ENCODE results near the gene ITGAX.

ITGAX gene

GRCh38 chr16:31351246-31351941 lies 3.6 kb upstream of the ITGAX start:
- Histone ChIP-seq H3K36me3 (ENCODE audit: control insufficient read depth in 1 of 2, insufficient read depth in 2 of 2, low read length in 2 of 2) (no peaks in the 10 kb centered on the region), H3K27ac (ENCODE audit: low read length) (peak overlapping the region; percentile 67), H3K27me3 (ENCODE audit: low read depth, low read length) (no peaks in the 10 kb centered on the region), H3K4me1 (ENCODE audit: control insufficient read depth in 1 of 2, insufficient read depth in 2 of 2, low read length in 2 of 2) (no peaks in the 10 kb centered on the region), H3K9me3 (ENCODE audit: control insufficient read depth in 1 of 2, low read length in 2 of 2) (no peaks in the 10 kb centered on the region), H3K4me3 (ENCODE audit: low read depth in 1 of 2, low read length in 2 of 2) (no peak overlapping the region)

- Histone ChIP-seq H3K9me3 (ENCODE audit: control insufficient read depth in 1 of 2, low read length in 2 of 2) (no peaks in the 10 kb centered on the region), H3K27ac (ENCODE audit: low read length) (peak overlapping the region; percentile 67), H3K36me3 (ENCODE audit: control insufficient read depth in 1 of 2, insufficient read depth in 2 of 2, low read length in 2 of 2) (no peaks in the 10 kb centered on the region), H3K27me3 (ENCODE audit: low read depth, low read length) (no peaks in the 10 kb centered on the region), H3K4me1 (ENCODE audit: control insufficient read depth in 1 of 2, insufficient read depth in 2 of 2, low read length in 2 of 2) (no peaks in the 10 kb centered on the region), H3K4me3 (ENCODE audit: low read depth in 1 of 2, low read length in 2 of 2) (no peak overlapping the region)
Observed at GRCh38 chr16:31351942-31352325, 3.0 kb upstream of the ITGAX start.

- no peaks in the 10 kb centered on the region for H3K4me1 ChIP-seq (ENCODE audit: control insufficient read depth in 1 of 2, insufficient read depth in 2 of 2, low read length in 2 of 2)
- peak overlapping the region; percentile 67 for H3K27ac ChIP-seq (ENCODE audit: low read length)
- H3K36me3 ChIP-seq (ENCODE audit: control insufficient read depth in 1 of 2, insufficient read depth in 2 of 2, low read length in 2 of 2), result no peaks in the 10 kb centered on the region
- no peak overlapping the region for H3K4me3 ChIP-seq (ENCODE audit: low read depth in 1 of 2, low read length in 2 of 2)
- H3K27me3 ChIP-seq (ENCODE audit: low read depth, low read length), result no peaks in the 10 kb centered on the region
- no peaks in the 10 kb centered on the region for H3K9me3 ChIP-seq (ENCODE audit: control insufficient read depth in 1 of 2, low read length in 2 of 2)
Observed at GRCh38 chr16:31352376-31353115, 2.4 kb upstream of the ITGAX start.

GRCh38 chr16:31355431-31356100 lies 590 bp downstream of the ITGAX start:
- Histone ChIP-seq H3K9me3 (ENCODE audit: control insufficient read depth in 1 of 2, low read length in 2 of 2) (no peaks in the 10 kb centered on the region), H3K27ac (ENCODE audit: low read length) (peak overlapping the region; percentile 29), H3K4me1 (ENCODE audit: control insufficient read depth in 1 of 2, insufficient read depth in 2 of 2, low read length in 2 of 2) (no peaks in the 10 kb centered on the region), H3K27me3 (ENCODE audit: low read depth, low read length) (no peaks in the 10 kb centered on the region), H3K36me3 (ENCODE audit: control insufficient read depth in 1 of 2, insufficient read depth in 2 of 2, low read length in 2 of 2) (no peaks in the 10 kb centered on the region), H3K4me3 (ENCODE audit: low read depth in 1 of 2, low read length in 2 of 2) (peak overlapping the region; percentile 28 to 48)

- H3K9me3 ChIP-seq (ENCODE audit: control insufficient read depth in 1 of 2, low read length in 2 of 2), result no peaks in the 10 kb centered on the region
- H3K36me3 ChIP-seq (ENCODE audit: control insufficient read depth in 1 of 2, insufficient read depth in 2 of 2, low read length in 2 of 2), result no peaks in the 10 kb centered on the region
- H3K4me3 ChIP-seq (ENCODE audit: low read depth in 1 of 2, low read length in 2 of 2), result peak overlapping the region in 1 of 2 donors; percentile 26
- no peaks in the 10 kb centered on the region for H3K4me1 ChIP-seq (ENCODE audit: control insufficient read depth in 1 of 2, insufficient read depth in 2 of 2, low read length in 2 of 2)
- no peaks in the 10 kb centered on the region for H3K27me3 ChIP-seq (ENCODE audit: low read depth, low read length)
- H3K27ac ChIP-seq (ENCODE audit: low read length), result no peak overlapping the region
Observed at GRCh38 chr16:31356566-31357323, 1.8 kb downstream of the ITGAX start.

GRCh38 chr16:31357324-31358109 lies 2.5 kb downstream of the ITGAX start:
- Histone ChIP-seq H3K4me1 (ENCODE audit: control insufficient read depth in 1 of 2, insufficient read depth in 2 of 2, low read length in 2 of 2) (no peaks in the 10 kb centered on the region), H3K9me3 (ENCODE audit: control insufficient read depth in 1 of 2, low read length in 2 of 2) (no peaks in the 10 kb centered on the region), H3K27me3 (ENCODE audit: low read depth, low read length) (no peaks in the 10 kb centered on the region), H3K4me3 (ENCODE audit: low read depth in 1 of 2, low read length in 2 of 2) (peak overlapping the region in 1 of 2 donors; percentile 26), H3K36me3 (ENCODE audit: control insufficient read depth in 1 of 2, insufficient read depth in 2 of 2, low read length in 2 of 2) (no peaks in the 10 kb centered on the region), H3K27ac (ENCODE audit: low read length) (no peak overlapping the region)

GRCh38 chr16:31360251-31360650 lies 5.3 kb downstream of the ITGAX start:
- Histone ChIP-seq H3K27me3 (ENCODE audit: low read depth, low read length) (no peaks in the 10 kb centered on the region), H3K4me1 (ENCODE audit: control insufficient read depth in 1 of 2, insufficient read depth in 2 of 2, low read length in 2 of 2) (no peaks in the 10 kb centered on the region), H3K9me3 (ENCODE audit: control insufficient read depth in 1 of 2, low read length in 2 of 2) (no peaks in the 10 kb centered on the region), H3K4me3 (ENCODE audit: low read depth in 1 of 2, low read length in 2 of 2) (no peak overlapping the region), H3K27ac (ENCODE audit: low read length) (no peak overlapping the region), H3K36me3 (ENCODE audit: control insufficient read depth in 1 of 2, insufficient read depth in 2 of 2, low read length in 2 of 2) (no peaks in the 10 kb centered on the region)

- H3K27me3 ChIP-seq (ENCODE audit: low read depth, low read length), result no peaks in the 10 kb centered on the region
- H3K27ac ChIP-seq (ENCODE audit: low read length), result no peak overlapping the region
- no peaks in the 10 kb centered on the region for H3K4me1 ChIP-seq (ENCODE audit: control insufficient read depth in 1 of 2, insufficient read depth in 2 of 2, low read length in 2 of 2)
- H3K36me3 ChIP-seq (ENCODE audit: control insufficient read depth in 1 of 2, insufficient read depth in 2 of 2, low read length in 2 of 2), result no peaks in the 10 kb centered on the region
- H3K9me3 ChIP-seq (ENCODE audit: control insufficient read depth in 1 of 2, low read length in 2 of 2), result no peaks in the 10 kb centered on the region
- no peak overlapping the region for H3K4me3 ChIP-seq (ENCODE audit: low read depth in 1 of 2, low read length in 2 of 2)
Observed at GRCh38 chr16:31361201-31362110, 6.5 kb downstream of the ITGAX start.

GRCh38 chr16:31362476-31363405 lies 7.8 kb downstream of the ITGAX start:
- Histone ChIP-seq H3K36me3 (ENCODE audit: control insufficient read depth in 1 of 2, insufficient read depth in 2 of 2, low read length in 2 of 2) (no peaks in the 10 kb centered on the region), H3K4me3 (ENCODE audit: low read depth in 1 of 2, low read length in 2 of 2) (no peak overlapping the region), H3K9me3 (ENCODE audit: control insufficient read depth in 1 of 2, low read length in 2 of 2) (no peaks in the 10 kb centered on the region), H3K4me1 (ENCODE audit: control insufficient read depth in 1 of 2, insufficient read depth in 2 of 2, low read length in 2 of 2) (no peaks in the 10 kb centered on the region), H3K27ac (ENCODE audit: low read length) (no peak overlapping the region), H3K27me3 (ENCODE audit: low read depth, low read length) (no peaks in the 10 kb centered on the region)

Data from muscle layer of duodenum (tissue), 2 donors.